HG03097 (cell line): ENCODE data around the gene JAZF1.

Experiments
- ATAC-seq: cut with Tn5 transposase; IDR thresholded peaks from one replicate; pipeline ENCODE4 v1.9.1; 2021; ENCODE audit not compliant: unreplicated experiment, low FRiP score

JAZF1 gene

DNA sequence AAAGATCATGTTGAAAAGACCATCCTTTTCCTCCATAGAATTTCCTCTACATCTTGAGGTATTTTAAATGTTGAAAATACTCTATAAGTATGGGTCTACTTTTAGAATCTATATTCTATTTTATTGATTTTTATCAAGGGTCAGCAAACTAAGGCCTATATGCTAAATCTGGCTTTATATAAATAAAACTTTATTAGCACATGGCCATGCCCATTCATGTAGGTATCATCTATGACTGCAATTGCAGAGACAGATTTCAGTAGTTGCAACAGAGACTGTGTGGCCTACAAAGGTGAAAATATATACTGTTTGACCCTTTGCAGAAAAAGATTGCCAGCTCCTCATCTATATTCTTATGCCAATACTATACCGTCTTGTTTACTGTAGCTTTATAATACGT lies 367.9 kb downstream of the JAZF1 start:
- ATAC-seq = no peak

DNA sequence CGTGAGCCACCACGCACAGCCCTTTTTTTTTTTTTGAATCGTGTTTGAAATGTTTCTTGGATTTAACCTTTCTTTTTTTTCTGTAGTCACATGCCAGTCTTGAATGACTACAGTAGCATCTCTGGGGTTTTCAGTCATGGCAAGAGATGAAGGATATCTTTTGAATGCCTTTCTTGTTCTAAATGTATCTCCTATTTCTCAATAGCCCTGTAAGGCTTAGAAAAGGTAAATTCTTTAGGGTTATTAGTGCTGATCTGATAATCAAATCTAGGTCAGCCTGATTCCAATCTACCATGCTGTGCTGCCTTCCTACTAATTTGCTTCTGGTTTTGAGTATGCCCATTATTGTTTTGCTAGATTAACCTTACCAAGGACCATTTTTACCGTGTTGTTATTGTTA lies 370.4 kb downstream of the JAZF1 start:
- ATAC-seq = no peak

DNA sequence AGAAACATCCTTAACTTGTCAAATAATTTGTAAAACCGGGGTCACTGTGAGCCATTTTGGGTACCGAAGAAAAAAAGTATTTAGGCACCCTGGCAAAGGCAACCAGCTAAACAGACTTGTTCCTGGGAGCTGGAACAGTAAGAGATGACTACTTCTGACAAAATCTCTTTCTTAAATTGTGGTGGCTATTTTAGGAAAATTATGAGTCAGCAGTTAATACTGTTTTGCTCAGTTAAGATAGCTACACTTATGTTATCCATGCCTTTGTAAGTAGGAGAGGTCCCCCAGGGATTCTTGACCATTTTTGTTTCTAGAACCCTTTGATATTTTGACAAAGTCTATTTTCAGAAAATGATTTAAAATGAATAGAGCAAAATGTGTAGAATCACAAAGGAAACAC lies 372.0 kb downstream of the JAZF1 start:
- no peak for ATAC-seq

DNA sequence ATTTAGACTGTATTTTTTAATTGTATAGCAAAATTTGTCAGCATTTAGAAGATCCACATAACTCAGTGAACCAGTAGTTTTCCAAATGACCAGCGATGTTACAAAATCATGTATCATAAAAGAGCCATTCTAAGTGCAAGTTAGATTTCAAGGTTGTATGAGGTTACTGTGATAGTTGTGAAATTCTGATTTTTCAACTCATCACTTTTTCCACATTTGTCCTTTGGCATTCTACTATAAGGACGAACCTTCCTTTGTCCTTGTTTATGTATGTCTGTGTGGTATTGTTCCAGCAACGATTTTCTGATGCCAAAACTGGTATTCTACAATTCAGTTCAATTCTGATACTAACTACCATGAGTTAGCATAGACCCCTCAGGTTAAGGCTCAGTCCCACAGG lies 376.5 kb downstream of the JAZF1 start:
- ATAC-seq = no peak

DNA sequence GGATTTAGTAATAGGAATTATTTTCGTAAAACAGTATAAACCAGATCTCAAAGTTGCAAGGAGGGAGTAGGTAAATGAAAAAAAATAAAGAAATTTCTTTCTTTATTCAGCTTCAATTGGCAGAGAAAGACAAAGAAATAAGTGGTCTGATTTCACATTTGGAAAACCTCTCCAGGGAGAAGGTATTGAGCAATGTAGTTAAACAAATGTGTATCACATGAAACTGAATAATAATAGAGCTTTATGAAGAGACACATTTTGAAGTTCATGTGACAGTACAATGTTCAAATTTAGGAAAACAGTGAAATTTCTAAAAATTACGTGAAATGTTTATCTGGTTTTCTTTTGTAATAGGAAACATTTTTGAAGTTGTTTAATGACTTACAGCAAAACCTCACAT lies 377.6 kb downstream of the JAZF1 start:
- no peak for ATAC-seq

DNA sequence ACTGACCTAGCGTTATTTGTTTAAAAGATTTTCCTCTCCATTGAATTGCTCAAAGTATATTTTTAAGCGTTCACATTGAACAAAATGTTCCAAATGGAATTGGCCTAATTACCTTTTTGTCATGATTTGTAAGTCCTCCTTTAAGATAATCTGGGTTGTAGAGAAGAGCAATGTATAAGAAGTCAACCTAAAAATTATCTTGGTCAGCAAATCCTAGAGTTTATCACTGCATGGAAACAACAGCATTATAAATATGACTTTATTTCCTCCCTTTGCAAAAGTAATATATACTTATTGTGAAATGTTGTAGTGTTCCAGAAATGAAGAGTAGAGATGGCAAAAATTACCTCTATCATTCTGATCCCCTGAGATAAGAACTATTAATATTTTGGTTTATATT lies 381.4 kb downstream of the JAZF1 start:
- no peak for ATAC-seq

DNA sequence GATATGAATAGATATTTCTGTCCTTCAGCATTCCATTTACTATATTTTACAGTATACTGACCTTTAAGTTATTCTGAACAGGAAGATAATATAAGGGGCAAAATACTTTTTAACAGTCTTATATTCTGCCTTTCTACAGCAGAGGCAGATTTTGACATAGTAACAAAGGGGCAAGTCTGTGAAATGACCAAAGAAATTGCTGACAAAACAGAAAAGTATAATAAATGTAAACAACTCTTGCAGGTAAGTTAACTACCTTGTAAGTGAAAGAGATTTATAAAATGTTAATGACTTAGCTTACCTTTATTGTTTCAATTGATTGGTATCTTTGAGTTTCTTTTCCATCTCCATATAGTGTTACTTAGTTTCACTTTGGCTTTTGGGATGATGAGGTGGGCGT lies 384.6 kb downstream of the JAZF1 start:
- no peak for ATAC-seq

DNA sequence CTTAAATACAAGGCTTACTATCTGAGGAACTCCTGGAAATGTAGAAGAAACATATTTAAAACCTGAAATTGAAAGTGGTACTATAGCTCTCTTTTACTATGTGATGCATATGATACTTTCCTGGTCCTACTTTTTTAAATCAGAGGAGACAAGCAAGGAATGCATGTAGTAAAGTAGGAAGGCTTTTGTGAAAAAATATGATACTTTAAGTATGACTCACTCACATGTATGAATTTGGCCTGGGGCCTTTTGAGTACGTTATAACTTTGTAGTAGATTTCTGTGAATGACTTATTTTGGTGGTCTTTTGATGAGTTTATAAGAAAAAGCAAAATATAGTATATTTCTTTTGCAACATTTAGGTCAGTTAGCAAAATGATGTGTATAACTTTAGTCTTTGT lies 386.8 kb downstream of the JAZF1 start:
- ATAC-seq = no peak

DNA sequence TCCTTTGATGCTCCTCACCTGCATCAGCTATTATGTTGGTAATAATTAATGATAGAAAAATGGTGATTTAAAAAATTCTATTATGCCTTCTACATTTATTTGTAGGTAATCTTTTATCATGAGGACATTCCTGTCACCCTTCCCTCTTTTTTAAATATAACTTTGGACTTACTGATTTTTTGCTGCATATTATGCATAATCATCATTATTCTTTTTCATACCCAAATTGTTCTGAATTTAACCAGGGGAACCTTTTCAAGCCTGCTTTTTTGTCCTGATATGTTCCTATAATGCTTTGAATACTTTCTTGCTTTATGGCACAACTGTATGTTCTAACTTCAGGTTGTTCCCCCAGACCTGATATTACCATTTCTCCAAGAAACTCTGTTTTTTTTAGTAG lies 392.2 kb downstream of the JAZF1 start:
- ATAC-seq = no peak

DNA sequence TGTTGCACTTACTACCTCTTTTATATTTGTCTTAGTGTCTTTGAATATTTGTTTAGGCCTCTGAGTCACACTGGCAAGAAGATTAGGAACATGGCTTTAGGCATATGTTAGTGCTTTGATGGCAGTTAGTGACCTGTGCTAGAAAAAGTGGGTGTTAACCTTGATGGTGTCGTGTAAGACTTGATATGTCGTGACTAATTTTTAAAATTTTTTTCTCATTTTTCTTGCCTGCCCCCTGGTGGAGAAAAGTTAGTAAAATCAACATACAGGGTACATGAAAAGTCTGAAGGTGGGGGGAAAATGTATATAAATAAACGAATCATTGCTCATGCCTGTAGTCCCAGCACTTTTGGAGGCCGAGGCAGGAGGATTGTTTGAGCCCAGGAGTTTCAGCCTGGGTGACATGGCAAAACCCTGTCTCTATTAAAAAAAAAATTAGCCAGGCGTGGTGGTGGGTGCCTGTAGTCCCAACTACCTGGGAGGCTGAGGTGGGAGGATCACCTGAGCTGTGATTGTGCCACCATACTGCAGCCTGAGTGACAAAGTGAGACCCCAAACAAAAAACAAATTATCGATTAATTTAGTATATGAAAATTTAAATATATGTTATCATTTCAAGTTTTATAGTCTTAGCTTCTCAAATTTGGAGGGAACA lies 396.1 kb downstream of the JAZF1 start:
- no peak for ATAC-seq

DNA sequence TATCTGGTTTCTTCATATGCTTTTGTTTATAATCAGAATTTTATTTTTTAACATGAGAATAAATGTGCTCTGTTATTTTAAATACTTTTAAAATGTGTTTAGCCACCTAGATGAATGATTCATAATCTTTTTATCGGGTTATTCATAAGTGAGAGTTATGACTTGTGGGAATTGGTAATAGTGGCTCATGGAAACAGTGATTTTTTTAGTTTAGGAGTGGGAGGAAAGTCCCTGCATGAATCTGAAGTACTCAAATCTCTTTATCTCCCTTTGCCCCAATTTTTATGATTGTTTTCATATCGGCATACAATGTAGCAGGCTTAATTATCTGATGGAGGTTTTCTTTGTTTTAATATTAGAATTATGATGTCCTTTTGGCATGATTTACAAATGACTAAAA lies 397.7 kb downstream of the JAZF1 start:
- no peak for ATAC-seq

DNA sequence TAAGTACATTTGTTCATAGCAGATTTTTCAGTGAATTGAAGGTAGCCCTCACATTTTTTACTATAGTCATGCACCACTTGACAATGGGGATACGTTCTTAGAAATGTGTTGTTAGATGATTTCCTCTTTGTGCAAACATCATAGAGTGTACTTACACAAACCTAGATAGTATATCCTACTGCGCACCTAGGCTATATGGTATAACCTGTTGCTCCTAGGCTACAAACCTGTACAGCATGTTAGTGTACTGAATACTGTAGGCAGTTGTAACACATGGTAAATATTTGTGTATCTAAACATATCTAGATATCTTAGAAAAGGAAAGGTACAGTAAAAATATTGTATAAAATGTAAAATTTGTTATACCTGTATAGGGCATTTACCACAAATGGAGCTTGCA lies 399.4 kb downstream of the JAZF1 start:
- no peak for ATAC-seq
